GM21367 (cell line): ENCODE data around the gene VPS37B.
"Not testable (repeated sequence)": the region's sequence is repeated elsewhere in the genome, so short reads cannot be mapped to it uniquely, and the experiment has no call there.

Source experiments
- ATAC-seq: cut with Tn5 transposase; IDR thresholded peaks from one replicate; pipeline ENCODE4 v1.9.1; 2021; ENCODE audit not compliant: unreplicated experiment

The VPS37B gene

DNA sequence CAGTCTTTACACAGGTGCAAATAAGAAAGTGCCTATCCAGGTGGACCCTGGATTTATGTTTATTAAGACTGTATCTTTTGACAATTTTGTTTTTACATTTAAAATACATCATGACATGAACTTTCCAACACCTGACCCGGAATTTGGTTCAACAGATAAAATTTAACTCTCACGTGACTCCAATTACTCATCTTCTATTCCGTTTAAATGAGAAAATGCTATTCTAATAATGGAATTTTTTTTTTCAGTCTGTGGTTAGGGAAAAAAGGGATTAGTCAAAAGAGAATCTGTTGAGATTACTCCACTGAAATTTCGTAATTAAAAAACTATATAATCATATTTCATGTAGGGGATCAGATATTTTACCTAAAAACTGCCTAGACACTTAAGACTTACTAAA lies 11.1 kb downstream of the VPS37B start:
- no peak for ATAC-seq

- no peak for ATAC-seq
These were observed 11.7 kb downstream of the VPS37B start for GRCh38 chr12:122884091-122884826.

DNA sequence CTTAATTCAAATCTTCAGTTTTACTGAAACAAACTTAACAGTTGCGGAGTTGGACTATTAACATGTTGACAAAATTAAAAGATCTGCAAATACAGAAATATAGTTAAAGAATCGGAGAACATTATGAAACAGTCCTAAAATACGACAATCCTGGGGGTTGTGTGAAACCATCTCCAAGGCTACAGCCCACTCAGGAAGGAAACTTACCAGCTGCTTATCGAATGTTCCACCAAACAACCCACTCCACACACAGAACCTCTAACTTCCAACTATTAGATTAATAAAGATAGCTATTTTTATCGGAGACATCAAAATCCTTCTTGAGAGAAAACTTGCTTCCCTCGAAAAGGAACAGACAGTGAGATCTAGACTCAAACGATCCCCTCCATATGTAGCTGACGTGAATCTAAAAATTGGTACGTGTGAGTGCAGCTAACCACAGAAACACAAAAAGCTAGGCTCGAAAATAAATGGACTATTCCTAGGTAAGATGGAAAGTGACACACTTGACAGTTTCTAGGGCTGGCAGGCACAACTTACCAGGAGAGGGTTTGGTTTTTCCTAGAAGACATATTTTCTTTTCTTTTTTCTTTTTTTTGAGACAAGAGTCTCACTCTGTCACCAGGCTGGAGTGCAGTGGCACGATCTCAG lies 12.9 kb downstream of the VPS37B start:
- no peak for ATAC-seq

DNA sequence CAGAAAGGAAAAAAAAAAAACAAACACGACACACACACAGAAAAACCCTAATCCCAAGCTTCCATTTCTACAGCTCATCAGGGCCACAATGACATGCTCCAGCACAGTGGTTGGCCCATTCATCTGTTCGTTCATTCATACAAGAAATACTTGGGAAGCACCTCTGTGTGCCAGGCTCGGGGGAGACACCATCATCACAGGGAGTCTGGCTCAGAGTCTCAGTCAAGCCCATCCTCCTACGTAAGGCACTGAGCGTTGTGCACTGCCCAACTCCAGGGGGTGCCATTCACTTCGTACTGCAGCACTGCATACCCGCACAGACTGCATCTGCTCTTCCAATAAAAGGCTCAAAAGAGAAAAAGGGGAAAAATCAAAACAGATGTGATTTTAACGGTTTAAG lies 15.3 kb downstream of the VPS37B start:
- no peak for ATAC-seq

DNA sequence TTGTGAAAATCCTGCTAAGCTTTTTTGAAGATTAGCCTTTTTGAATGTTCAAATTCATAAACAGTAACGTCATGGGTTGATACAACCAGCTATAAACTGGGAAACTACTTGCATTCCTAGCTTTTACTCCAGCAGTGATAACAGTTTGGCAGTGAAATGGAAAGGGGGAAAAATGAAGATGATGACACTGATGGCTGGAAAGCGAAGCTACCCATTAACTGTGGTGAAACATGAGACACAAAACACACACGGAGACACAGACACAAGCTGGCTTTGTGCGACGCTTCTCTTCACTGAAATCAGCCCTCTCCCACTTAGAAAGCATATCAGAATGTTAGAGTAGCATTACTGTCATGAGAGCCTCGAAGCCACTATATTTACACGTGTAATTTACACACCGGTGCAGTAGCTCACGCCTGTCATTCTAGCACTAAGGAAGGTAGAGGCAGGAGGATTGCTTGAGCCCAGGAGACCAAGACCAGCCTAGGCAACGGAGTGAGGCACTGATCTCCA lies 15.7 kb downstream of the VPS37B start:
- ATAC-seq, result no peak

DNA sequence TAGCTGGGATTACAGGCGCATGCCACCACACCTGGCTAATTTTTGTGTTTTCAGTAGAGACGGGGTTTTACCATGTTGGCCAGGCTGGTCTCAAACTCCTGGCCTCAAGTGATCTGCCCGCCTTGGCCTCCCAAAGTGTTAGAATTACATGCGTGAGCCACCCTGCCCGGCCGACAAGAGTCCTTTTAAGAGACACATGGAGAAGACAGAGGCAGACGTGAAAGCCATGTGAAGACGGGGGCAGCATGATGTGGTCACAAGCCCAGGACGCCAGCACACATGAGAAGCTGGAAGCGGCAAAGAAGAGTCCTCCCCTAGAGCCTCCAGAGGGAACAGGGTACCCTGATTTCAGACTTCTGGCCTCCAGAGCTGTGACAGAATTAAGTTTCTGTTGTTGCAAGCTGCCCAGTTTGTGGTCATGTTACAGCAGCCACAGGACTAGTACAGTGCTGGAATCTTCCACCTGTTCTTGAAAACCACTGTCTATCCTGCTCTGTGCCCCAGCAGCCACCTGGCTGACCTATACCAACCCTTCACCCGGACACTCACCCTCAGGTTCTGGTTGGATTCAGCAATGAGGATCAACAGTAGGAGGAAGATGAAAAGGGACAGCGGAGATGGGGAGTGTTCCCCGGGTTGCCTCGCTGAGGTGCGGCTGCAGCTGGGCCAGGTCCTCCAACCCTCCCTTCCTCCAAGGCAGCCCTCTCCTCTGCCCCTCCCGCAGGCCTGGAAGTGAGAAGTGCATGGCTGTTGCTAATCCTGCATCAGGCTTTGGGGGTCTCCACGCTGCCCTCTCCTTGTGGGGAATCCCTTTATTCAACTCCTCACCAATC lies 16.9 kb downstream of the VPS37B start:
- no peak for ATAC-seq

GRCh38 chr12:122876731-122877130 lies 19.2 kb downstream of the VPS37B start:
- no peak for ATAC-seq

DNA sequence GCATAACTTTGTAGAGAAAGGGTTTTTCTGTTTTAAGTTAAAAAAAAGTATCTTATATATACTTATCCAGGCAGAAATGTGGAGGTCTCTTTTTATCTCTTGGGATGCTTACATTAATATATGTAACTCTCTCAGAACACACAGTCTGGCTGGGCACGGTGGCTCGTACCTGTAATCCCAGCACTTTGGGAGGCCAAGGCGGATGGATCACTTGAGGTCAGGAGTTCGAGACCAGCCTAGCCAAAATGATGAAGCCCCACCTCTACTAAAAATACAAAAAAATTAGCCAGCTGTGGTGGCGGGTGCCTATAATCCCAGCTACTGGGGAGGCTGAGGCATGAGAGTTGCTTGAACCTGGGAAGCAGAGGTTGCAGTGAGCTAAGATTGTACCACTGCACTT lies 19.6 kb downstream of the VPS37B start:
- not testable (repeated sequence) for ATAC-seq

DNA sequence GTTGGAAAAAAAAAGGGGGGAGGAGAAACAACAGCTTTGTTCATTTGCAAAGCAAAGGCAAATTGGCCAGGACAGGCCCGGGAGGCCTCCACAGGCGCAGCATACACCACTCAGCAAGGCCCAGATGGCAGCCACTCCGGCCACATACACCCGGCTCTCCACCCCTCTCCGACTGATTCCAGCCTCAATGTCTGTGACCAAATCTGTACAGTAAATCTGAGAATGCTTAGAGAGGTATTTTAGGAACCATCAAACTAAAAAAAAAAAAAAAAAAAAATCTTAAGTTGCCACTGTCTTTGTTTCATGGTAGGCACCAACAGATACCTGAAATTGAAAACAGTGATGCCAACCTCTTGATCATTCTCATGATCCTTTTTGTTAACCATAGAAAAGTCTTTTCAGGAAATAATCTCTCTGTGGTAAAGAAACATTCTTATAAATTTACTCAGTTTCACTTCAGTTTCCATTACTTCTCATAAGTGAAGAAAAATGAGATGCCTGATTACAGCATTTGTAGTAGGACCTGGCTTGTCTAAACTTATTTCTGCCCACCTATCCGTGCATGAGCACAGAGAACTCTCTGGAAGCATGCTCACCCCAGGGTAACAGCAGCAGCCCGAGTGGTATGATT lies 20.2 kb downstream of the VPS37B start:
- ATAC-seq, result peak; percentile 47

- no peak for ATAC-seq
These were observed 21.8 kb downstream of the VPS37B start for GRCh38 chr12:122874081-122874480.

GRCh38 chr12:122873540-122873939 lies 22.4 kb downstream of the VPS37B start:
- no peak for ATAC-seq

DNA sequence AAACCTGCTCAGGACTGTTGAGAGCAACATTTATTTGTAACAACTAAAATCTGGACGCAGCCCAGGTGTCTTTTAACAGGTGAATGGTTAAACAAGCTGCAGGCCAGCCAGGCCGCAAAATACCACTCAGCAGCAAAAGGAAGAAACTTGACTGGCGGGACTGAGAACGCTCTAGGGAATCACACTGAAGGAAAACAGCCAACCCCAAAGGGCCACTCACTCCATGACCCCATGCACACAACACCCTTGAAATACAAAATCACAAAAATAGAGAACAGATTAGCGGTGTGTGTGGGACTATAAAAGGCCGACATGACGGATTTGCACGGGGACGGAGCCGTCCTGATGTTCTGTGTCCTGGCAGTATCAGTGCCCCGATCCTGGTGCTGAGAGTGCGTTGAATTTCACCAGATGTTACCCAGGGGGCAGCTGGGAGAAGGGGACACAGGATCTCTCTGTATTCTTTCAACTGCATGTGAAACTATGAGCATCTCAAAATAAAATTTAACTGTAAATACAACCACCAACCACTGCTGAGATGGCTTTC lies 23.0 kb downstream of the VPS37B start:
- no peak for ATAC-seq

DNA sequence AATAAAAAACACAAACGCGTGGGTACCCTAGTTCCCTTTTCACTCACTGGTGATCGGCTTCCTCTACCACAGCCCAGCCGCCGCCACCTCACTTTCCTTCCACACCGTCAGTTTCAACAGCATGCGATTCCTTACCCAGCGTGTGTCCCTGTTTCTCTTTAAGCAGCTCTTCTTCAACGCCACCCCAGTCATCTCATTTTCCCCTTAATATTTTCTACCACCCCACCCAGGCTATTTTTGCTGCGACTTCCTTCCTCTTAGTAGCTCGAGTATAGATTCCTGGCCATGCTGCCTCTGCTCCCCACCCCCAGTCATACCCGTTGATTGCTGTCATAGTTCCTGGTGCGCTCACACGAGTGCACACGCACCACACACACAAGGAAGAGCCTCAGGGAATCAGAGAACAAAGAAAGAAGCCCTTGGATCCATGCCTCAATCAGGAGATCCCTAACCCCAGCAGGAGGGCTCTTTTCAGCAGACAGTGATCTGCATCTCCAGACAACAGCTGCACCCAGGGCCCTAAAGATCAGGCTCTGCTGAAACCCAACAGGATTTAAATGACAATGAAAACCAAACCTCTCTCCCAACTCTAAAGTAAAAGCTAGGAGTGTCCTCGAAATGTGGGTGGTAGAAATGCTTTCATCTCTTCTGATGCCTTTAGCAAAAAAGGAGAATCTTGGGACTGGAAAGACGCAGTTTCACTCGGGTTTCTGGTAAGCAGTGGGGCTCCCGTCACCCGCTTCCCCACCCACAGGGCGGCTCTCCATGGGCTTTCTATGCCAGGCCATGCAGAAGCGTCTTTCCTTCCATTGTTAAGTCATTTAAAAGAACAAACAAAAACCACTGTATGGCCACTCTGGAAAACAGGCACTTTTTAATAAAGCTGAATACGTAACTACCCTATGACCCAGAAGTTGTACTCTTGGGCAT lies 23.8 kb downstream of the VPS37B start:
- ATAC-seq, result no peak

- ATAC-seq, result no peak
These were observed 24.9 kb downstream of the VPS37B start for GRCh38 chr12:122870867-122871664.

DNA sequence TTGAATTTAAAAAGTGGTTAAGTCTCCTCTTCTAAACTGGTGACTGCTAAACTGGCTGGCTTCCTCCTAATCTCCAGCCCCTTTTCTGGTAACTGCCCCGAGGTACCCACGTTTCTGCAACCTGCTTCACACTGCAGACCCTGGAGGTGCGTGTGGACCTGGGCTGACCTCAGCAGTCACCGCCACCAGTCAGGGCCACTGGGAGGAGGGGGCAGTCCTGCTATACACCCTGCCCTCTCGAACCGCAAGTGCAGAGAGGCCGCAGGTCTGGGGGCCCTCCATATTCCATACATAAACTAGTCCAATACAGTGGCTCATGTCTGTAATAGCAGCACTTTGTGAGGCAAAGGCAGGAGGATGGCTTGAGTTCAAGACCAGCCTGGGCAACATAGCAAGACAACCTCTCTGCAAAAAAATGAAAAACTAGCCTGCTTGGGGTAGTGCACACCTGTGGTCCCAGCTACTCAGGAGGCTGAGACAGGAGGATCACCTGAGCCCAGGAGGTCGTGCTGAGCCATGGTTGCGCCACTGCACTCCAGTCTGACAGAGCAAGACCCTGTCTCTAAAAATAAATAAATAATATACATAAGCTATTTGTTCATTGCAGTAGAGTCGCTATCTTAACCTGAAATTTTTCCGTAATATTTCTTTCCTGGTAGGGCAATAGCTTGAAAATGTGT lies 25.6 kb downstream of the VPS37B start:
- ATAC-seq, result no peak

DNA sequence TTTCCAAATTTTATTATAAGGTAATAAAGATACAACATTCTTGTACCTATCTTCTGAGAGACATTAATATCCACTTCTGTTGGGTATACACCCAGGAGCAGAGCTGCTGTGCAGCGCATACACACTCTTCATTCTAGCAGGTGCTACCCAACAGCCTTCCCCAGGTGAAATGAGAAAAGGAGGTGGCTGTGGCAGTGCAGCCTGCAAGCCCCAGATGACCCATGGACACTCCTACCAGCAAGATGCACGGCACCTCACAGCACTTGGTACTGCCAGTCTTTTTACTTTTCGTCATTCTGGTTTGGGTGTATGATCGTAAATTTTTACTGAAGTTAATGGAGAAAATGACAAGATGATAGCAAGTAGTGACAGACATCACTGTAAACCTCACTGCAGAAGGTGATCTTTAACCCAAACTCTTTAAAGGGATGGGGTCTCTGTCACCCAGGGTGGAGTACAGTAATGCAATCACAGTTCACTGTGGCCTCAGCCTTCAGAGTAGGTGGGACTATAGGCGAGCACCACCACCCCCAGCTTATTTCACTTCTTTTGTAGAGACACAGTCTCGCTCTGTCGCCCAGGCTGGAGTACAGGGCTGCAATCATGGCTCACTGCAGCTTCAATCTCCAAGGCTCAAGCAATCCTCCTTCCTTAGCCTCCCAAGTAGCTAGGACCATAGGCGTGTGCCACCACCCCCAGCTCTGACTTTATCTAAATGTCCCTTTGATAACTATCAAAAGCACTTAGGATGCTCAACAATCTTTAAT lies 26.5 kb downstream of the VPS37B start:
- ATAC-seq, result no peak

- ATAC-seq, result no peak
These were observed 27.3 kb downstream of the VPS37B start for GRCh38 chr12:122868471-122869177.
